HepG2 (cell line): ENCODE data around the gene ESYT1. TPM values are rescaled to one million over a fixed set of nuclear protein-coding genes. Genes with fewer than 3 reads are reported as not detected.

Experiments
- CBX5 ChIP-seq: sonication (generic); formaldehyde crosslinking; IDR thresholded peaks from 2 replicates; pipeline ENCODE4 v1.4.0; 2020; ENCODE audit warnings: missing genetic modification reagents, borderline replicate concordance
- FOSL1 ChIP-seq: sonication (generic); formaldehyde crosslinking; IDR thresholded peaks from 2 replicates; pipeline ENCODE4 v1.9.0; 2021; ENCODE audit warnings: missing genetic modification reagents, borderline replicate concordance
- HDAC1 ChIP-seq: sonication (generic); formaldehyde crosslinking; IDR thresholded peaks from 2 replicates; pipeline ENCODE4 v1.5.1; 2020; ENCODE audit warnings: mild to moderate bottlenecking, missing genetic modification reagents
- KDM5B ChIP-seq: sonication (generic); formaldehyde crosslinking; IDR thresholded peaks from 2 replicates; pipeline ENCODE4 v1.4.0; 2020; ENCODE audit warnings: missing genetic modification reagents, mild to moderate bottlenecking, borderline replicate concordance
- MED1 ChIP-seq: sonication (generic); formaldehyde crosslinking; IDR thresholded peaks from 2 replicates; pipeline ENCODE4 v1.4.0; 2020; ENCODE audit warnings: missing genetic modification reagents
- MTF2 ChIP-seq: sonication (generic); formaldehyde crosslinking; IDR thresholded peaks from 2 replicates; pipeline ENCODE4 v1.5.0; 2020; ENCODE audit warnings: missing genetic modification reagents, borderline replicate concordance
- NR2F1 ChIP-seq, 2 experiments: fragments of 450-650 bp in 1 of 2; formaldehyde crosslinking in 1 of 2; IDR thresholded peaks; 2 replicates each; pipeline versions ENCODE4 v1.5.0 to v1.6.1; 2016 to 2020; ENCODE audit warnings: mild to moderate bottlenecking in 1 of 2, missing compliant biosample characterization in 1 of 2, missing genetic modification reagents in 1 of 2, moderate library complexity in 1 of 2
- PAF1 ChIP-seq: IDR thresholded peaks from 2 replicates; pipeline ENCODE4 v1.6.1; 2016; ENCODE audit warnings: missing genetic modification reagents, missing compliant biosample characterization
- PHF5A ChIP-seq: IDR thresholded peaks from one replicate; pipeline ENCODE4 v1.6.1; 2018; ENCODE audit warnings: low read depth, missing genetic modification reagents; ENCODE audit not compliant: unreplicated experiment
- RCOR2 ChIP-seq: IDR thresholded peaks from 2 replicates; pipeline ENCODE4 v1.6.1; 2016; ENCODE audit warnings: missing biosample characterization, missing genetic modification reagents
- SMARCE1 ChIP-seq: fragments of 450-650 bp; IDR thresholded peaks from 2 replicates; pipeline ENCODE4 v1.6.1; 2017; ENCODE audit warnings: borderline replicate concordance
- TBX3 ChIP-seq: fragments of 450-650 bp; IDR thresholded peaks from 2 replicates; pipeline ENCODE4 v1.6.1; 2017; ENCODE audit warnings: antibody characterized with exemption, mild to moderate bottlenecking, inconsistent platforms, borderline replicate concordance
- TFE3 ChIP-seq: IDR thresholded peaks from 2 replicates; pipeline ENCODE4 v1.6.1; 2016
- ZBTB44 ChIP-seq: sonication (generic); formaldehyde crosslinking; IDR thresholded peaks from 2 replicates; pipeline ENCODE4 v1.4.0; 2020; ENCODE audit warnings: missing genetic modification reagents
- ZBTB7B ChIP-seq: sonication (generic); formaldehyde crosslinking; IDR thresholded peaks from 2 replicates; pipeline ENCODE4 v1.4.0; 2020; ENCODE audit warnings: missing genetic modification reagents
- ZNF276 ChIP-seq: sonication (generic); formaldehyde crosslinking; IDR thresholded peaks from 2 replicates; pipeline ENCODE4 v1.4.0; 2020; ENCODE audit warnings: mild to moderate bottlenecking, low read depth, missing genetic modification reagents
- ZNF33A ChIP-seq: sonication (generic); formaldehyde crosslinking; IDR thresholded peaks from 2 replicates; pipeline ENCODE4 v1.5.1; 2020; ENCODE audit warnings: missing genetic modification reagents, mild to moderate bottlenecking, moderate library complexity, borderline replicate concordance
- ZNF496 ChIP-seq: sonication (generic); formaldehyde crosslinking; IDR thresholded peaks from 2 replicates; pipeline ENCODE4 v1.8.1; 2023; ENCODE audit warnings: mild to moderate bottlenecking, moderate library complexity, missing genetic modification reagents; ENCODE audit not compliant: insufficient replicate concordance
- ZNF557 ChIP-seq: sonication (generic); formaldehyde crosslinking; IDR thresholded peaks from 2 replicates; pipeline ENCODE4 v1.4.0; 2020; ENCODE audit warnings: missing genetic modification reagents
- ZNF567 ChIP-seq: sonication (generic); formaldehyde crosslinking; IDR thresholded peaks from 2 replicates; pipeline ENCODE4 v1.8.1; 2023; ENCODE audit warnings: mild to moderate bottlenecking, missing genetic modification reagents, borderline replicate concordance
- ZNF580 ChIP-seq: IDR thresholded peaks from 2 replicates; pipeline ENCODE4 v1.6.1; 2016; ENCODE audit warnings: low read depth, borderline replicate concordance
- ZNF615 ChIP-seq: sonication (generic); formaldehyde crosslinking; IDR thresholded peaks from 2 replicates; pipeline ENCODE4 v1.5.0; 2020; ENCODE audit warnings: mild to moderate bottlenecking, missing genetic modification reagents, borderline replicate concordance
- ZNF670 ChIP-seq: sonication (generic); formaldehyde crosslinking; IDR thresholded peaks from 2 replicates; pipeline ENCODE4 v1.8.0; 2022; ENCODE audit warnings: mild to moderate bottlenecking, missing genetic modification reagents, borderline replicate concordance
- ZNF850 ChIP-seq: sonication (generic); formaldehyde crosslinking; conservative IDR thresholded peaks from 2 replicates; pipeline ENCODE4 v1.9.0; 2021; ENCODE audit warnings: mild to moderate bottlenecking, missing genetic modification reagents
- ZSCAN21 ChIP-seq: sonication (generic); formaldehyde crosslinking; IDR thresholded peaks from 2 replicates; pipeline ENCODE4 v1.8.0; 2022; ENCODE audit warnings: mild to moderate bottlenecking, missing genetic modification reagents, moderate library complexity, borderline replicate concordance
- polyA plus RNA-seq, 8 experiments: library from polyadenylated mRNA; depleted of rRNA in 3 of 8; stranded (reverse) in 7 of 8; unstranded in 1 of 8; fragments of >200 nt; fragmentation: Illumina TruSeq in 4 of 8; extraction: Trizol in 4 of 8; gene quantifications; 2 replicates each; pipeline versions ENCODE4 v1.2.1 to v1.2.3, GENCODE V29; 2011 to 2016; ENCODE audit warnings: low read depth in 4 of 8, missing spikeins in 1 of 8, mixed read lengths in 1 of 8; ENCODE audit not compliant: insufficient read depth in 1 of 8
- total RNA-seq, 5 experiments: library from RNA; depleted of rRNA; stranded (reverse); fragments of >200 nt; fragmentation: Illumina TruSeq; extraction: Trizol; gene quantifications; 2 replicates each; pipeline ENCODE4 v1.2.3, GENCODE V29; 2016; ENCODE audit warnings: low read depth in 1 of 5

ESYT1 gene
- total and polyA plus RNA-seq, 2 of the 13 experiments (the other 11 are each of a cell fraction or from before 2014, with no cell fraction given): 66.9 to 71.0 TPM

GRCh38 chr12:56104109-56104814, 23.8 kb upstream of the ESYT1 start, which contains the start of gene PA2G4 (continued):
- TF ChIP-seq ZNF850 (0 out of 2 replicates have a peak, but pooled peaks have one; percentile 86), SMARCE1 (no peak), ZNF33A (peak; percentile 42; the same call in 1 of the 2 replicates), ZNF615 (CRISPR knock-in tag) (no peak; the same call in 1 of the 2 replicates), PAF1 (CRISPR knock-in tag) (no peak; the same call in none of the 2 replicates), ZSCAN21 (CRISPR knock-in tag) (peak; percentile 79; the same call in 1 of the 2 replicates), PHF5A (peak; percentile 92), ZNF670 (peak; percentile 76), ZNF276 (peak; percentile 88), KDM5B (CRISPR knock-in tag) (peak; percentile 86), MED1 (peak; percentile 78), ZNF580 (CRISPR knock-in tag) (peak; percentile 92), ZBTB7B (CRISPR knock-in tag) (peak; percentile 31), TFE3 (CRISPR knock-in tag) (no peak), ZNF496 (CRISPR knock-in tag) (no peak), TBX3 (peak; percentile 20; the same call in 1 of the 2 replicates), NR2F1 (CRISPR knock-in tag; IDR thresholded peaks at IDR 0.05) (peak in 1 of 2 experiments; percentile 59; a peak in 1 of 4 replicates), FOSL1 (CRISPR knock-in tag) (no peak), RCOR2 (no peak), HDAC1 (CRISPR knock-in tag) (peak; percentile 90), ZBTB44 (CRISPR knock-in tag) (no peak; the same call in 1 of the 2 replicates), ZNF567 (CRISPR knock-in tag) (peak; percentile 29; the same call in 1 of the 2 replicates), MTF2 (no peak; the same call in 1 of the 2 replicates), CBX5 (CRISPR knock-in tag) (no peak), ZNF557 (CRISPR knock-in tag) (0 out of 2 replicates have a peak, but pooled peaks have one; percentile 53)
